Immature natural killer cell (primary cell): ENCODE results near the gene PRSS53. TPM values are rescaled to one million over a fixed set of nuclear protein-coding genes. Genes with fewer than 3 reads are reported as not detected.
"Not testable (repeated sequence)": the region's sequence is repeated elsewhere in the genome, so short reads cannot be mapped to it uniquely, and the experiment has no call there.

Experiments
- DNase-seq, 3 donors: peaks; one replicate each; pipeline ENCODE4 v3.0.0; 2022; ENCODE audit warnings: mixed read lengths in 1 of 3
- H3K27ac Mint-ChIP-seq, 6 donors: one replicate each; pipeline ENCODE4 v1.8.0; 2020; ENCODE audit warnings: mixed read lengths in 6 of 6, mild to moderate bottlenecking in 5 of 6, inconsistent platforms in 4 of 6, moderate library complexity in 3 of 6
- H3K27me3 Mint-ChIP-seq, 3 donors: one replicate each; pipeline ENCODE4 v1.8.0; 2020 to 2021; ENCODE audit warnings: low read depth in 3 of 3, mild to moderate bottlenecking in 3 of 3, mixed read lengths in 3 of 3, moderate library complexity in 3 of 3, inconsistent platforms in 1 of 3
- H3K36me3 Mint-ChIP-seq, 3 donors: one replicate each; pipeline ENCODE4 v1.8.0; 2020; ENCODE audit warnings: mixed read lengths in 3 of 3, inconsistent platforms in 2 of 3, mild to moderate bottlenecking in 2 of 3
- H3K4me1 Mint-ChIP-seq, 2 donors: one replicate each; pipeline ENCODE4 v1.8.0; 2020; ENCODE audit warnings: inconsistent platforms in 2 of 2, mild to moderate bottlenecking in 2 of 2, mixed read lengths in 2 of 2, moderate library complexity in 1 of 2
- H3K4me3 Mint-ChIP-seq, 5 donors: one replicate each; pipeline ENCODE4 v1.8.0; 2020; ENCODE audit warnings: mild to moderate bottlenecking in 5 of 5, mixed read lengths in 5 of 5, inconsistent platforms in 3 of 5, moderate library complexity in 3 of 5
- H3K9me3 Mint-ChIP-seq, 6 donors: one replicate each; pipeline ENCODE4 v1.8.0; 2020; ENCODE audit warnings: mild to moderate bottlenecking in 6 of 6, mixed read lengths in 6 of 6, inconsistent platforms in 4 of 6, moderate library complexity in 3 of 6
- polyA plus RNA-seq, 3 donors: library from polyadenylated mRNA; unstranded; fragments of 300-500 nt; fragmentation: Illumina TruSeq; gene quantifications; one replicate each; pipeline ENCODE4 v1.2.3, GENCODE V29; 2021

The PRSS53 gene
- polyA plus RNA-seq: 1 to 10 TPM in 1 of 3 donors, under 1 TPM in 2; 0.27 to 1.4 (median 0.63) TPM

- Mint-ChIP-seq H3K36me3 (peaks cover 0 to 4% (median 3%) of the 10 kb centered on the region in 3 donors), H3K9me3 (no peaks in the 10 kb centered on the region), H3K4me1 (peaks cover under 1 to 3% of the 10 kb centered on the region in 2 donors), H3K4me3 (no peak within 1 kb of the TSS), H3K27me3 (no peaks in the 10 kb centered on the region), H3K27ac (peak within 1 kb of the TSS in 1 of 6 donors; percentile 40)
- no peak for DNase-seq
Measured at GRCh38 chr16:31088459-31089183, at the start of gene PRSS53. Gene PRSS53 (minus strand): TSS chr16:31088943. CDS start chr16:31088809, 134 bp downstream.

DNA sequence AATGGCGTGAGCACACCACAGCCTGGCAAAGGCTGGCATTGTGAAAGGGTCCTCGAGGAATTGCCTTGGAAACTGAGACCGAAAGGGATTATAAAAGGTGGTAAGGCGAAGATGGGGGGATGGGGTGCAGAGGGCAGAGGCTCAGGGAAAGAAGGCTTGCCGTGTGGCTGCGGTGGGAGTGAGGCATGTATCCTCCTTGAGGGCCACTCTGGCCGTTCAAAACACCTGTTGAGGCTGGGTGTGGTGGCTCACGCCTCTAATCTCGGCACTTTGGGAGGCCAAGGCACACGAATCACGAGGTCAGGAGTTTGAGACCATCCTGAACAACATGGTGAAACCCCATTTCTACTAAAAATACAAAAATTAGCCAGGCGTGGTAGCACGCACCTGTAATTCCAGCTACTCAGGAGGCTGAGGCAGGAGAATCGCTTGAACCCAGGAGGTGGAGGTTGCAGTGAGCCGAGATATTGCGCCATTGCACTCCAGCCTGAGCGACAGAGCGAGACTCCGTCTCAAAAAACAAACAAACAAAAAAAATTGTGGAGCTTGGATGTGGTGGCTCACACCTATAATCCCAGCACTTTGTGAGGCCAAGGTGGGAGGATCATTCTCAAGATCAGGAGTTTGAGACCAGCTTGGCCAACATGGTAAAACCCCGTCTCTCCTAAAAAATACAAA lies 48.2 kb upstream of the PRSS53 start:
- H3K4me1 Mint-ChIP-seq, H3K27ac Mint-ChIP-seq, H3K9me3 Mint-ChIP-seq, DNase-seq, H3K27me3 Mint-ChIP-seq, H3K4me3 Mint-ChIP-seq: not testable (repeated sequence)
- H3K36me3 Mint-ChIP-seq: peaks cover 0 to 11% (median 0%) of the 10 kb centered on the region in 3 donors

DNA sequence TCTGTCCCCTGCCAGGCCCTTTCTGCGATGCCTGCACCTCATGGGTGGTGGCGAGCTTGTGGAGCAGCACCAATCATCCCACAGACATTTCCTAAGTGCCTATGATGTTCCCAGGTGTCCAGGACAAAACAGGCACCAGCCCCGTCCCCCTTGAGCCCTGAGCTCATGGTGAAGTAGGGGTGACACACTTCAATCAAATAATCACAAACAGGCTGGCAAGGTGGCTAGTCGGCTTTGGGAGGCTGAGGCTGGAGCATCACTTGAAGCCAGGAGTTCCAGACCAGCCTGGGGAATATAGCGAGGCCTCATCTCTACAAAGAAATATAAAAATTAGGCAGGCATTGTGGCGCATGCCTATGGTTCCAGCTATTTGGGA lies 47.5 kb upstream of the PRSS53 start:
- Mint-ChIP-seq H3K27ac (no peak overlapping the region), H3K4me3 (no peak overlapping the region), H3K36me3 (peaks cover 0 to 11% (median 0%) of the 10 kb centered on the region in 3 donors)

GRCh38 chr16:31135535-31136286 lies 47.0 kb upstream of the PRSS53 start, which contains the start of gene PRSS8:
Gene PRSS8 (minus strand): TSS chr16:31135727. CDS start chr16:31135498, 229 bp downstream.
- no peaks in the 10 kb centered on the region for H3K4me1 Mint-ChIP-seq
- no peaks in the 10 kb centered on the region for H3K9me3 Mint-ChIP-seq
- H3K27ac Mint-ChIP-seq: no peak within 1 kb of the TSS
- no peak within 1 kb of the TSS for H3K4me3 Mint-ChIP-seq
- H3K27me3 Mint-ChIP-seq: no peaks in the 10 kb centered on the region
- no peak for DNase-seq
- peaks cover 0 to 11% (median 0%) of the 10 kb centered on the region in 3 donors for H3K36me3 Mint-ChIP-seq

More for the DNA sequence above, 47.5 kb upstream of the PRSS53 start:
- no peak for DNase-seq
- Mint-ChIP-seq H3K4me1 (no peaks in the 10 kb centered on the region), H3K27me3 (no peaks in the 10 kb centered on the region), H3K9me3 (no peaks in the 10 kb centered on the region)

DNA sequence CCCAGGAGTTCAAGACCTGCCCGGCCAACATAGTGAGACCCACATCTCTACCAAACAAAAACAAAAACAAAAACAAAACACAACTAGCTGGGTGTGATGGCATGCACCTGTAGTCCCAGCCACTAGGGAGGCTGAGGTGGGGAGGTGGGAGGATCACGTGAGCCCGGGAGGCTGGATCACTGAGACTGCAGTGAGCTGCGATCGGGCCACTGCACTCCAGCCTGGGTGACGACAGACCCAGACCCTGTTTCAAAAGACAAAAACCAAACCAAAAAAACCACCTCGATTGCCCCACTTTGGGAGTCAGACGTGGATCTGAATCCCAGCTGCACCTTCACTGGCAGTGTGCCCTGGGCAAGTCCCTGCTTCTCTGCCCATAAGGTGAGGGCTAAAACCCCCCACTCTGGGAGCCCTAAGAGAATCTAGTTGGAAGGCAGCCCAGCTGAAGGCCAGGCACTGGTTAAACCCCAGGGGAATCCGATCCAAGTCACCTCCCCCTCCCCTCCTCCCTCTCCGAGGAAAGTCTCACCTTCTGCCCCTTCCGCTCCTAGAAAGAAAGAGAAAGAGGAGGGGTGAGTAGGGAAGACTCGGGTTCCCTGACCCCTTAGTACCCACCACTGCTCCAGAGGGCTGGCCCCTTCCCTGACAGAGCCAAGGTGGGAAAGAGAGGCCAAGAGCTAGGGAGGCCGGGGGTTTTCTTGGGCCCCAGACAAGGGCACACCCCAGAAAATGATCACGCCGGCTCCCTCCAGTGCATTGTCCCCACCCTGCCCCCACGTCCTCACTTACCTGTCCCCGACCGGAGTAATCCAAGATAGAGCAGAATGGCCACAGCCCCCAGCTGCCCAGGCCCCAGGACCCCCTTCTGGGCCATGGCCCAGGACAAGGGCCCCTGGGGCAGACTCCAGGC lies 46.1 kb upstream of the PRSS53 start:
- Mint-ChIP-seq H3K27ac (no peak overlapping the region), H3K36me3 (peaks cover 0 to 15% (median 0%) of the 10 kb centered on the region in 3 donors), H3K4me3 (no peak overlapping the region), H3K4me1 (no peaks in the 10 kb centered on the region), H3K9me3 (no peaks in the 10 kb centered on the region), H3K27me3 (no peaks in the 10 kb centered on the region)
- no peak for DNase-seq

GRCh38 chr16:31134091-31134571 lies 45.4 kb upstream of the PRSS53 start:
- H3K27me3 Mint-ChIP-seq: no peaks in the 10 kb centered on the region
- peaks cover 0 to 15% (median 0%) of the 10 kb centered on the region in 3 donors for H3K36me3 Mint-ChIP-seq
- no peak overlapping the region for H3K4me3 Mint-ChIP-seq
- H3K27ac Mint-ChIP-seq: no peak overlapping the region
- H3K4me1 Mint-ChIP-seq: peaks cover 0 to 1% of the 10 kb centered on the region in 2 donors
- no peaks in the 10 kb centered on the region for H3K9me3 Mint-ChIP-seq
- DNase-seq: no peak

DNA sequence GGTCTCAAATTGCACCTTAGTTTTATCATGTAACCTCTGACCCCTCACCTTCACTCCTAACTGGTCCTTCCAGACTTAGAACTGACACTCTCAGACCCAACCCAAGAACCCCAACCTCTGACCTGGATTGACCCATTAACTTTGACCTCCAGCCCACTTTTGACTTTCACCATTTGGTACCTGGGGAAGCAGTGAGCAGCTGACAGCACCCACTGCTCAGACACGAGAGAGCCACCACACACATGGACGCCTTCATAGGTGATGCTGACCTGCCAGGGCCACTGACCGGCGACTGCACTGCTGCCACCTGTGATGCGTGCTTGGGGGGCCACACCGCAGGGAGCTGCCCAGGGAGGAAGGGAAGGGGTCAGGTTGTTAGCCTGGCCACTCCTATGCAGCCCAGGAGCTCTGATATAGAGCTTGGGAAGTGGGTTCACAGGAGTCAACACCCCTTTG lies 44.3 kb upstream of the PRSS53 start:
- peaks cover 0 to 21% (median 0%) of the 10 kb centered on the region in 3 donors for H3K36me3 Mint-ChIP-seq
- peak overlapping the region in 1 of 6 donors; percentile 66 for H3K27ac Mint-ChIP-seq
- H3K4me3 Mint-ChIP-seq: no peak overlapping the region
- H3K27me3 Mint-ChIP-seq: no peaks in the 10 kb centered on the region
- peaks cover 6 to 10% of the 10 kb centered on the region in 2 donors for H3K4me1 Mint-ChIP-seq
- H3K9me3 Mint-ChIP-seq: no peaks in the 10 kb centered on the region
- DNase-seq: no peak

- no peaks in the 10 kb centered on the region for H3K27me3 Mint-ChIP-seq
- H3K4me1 Mint-ChIP-seq: peaks cover 6 to 10% of the 10 kb centered on the region in 2 donors
- peaks cover 0 to 21% (median 0%) of the 10 kb centered on the region in 3 donors for H3K36me3 Mint-ChIP-seq
- H3K4me3 Mint-ChIP-seq: no peak overlapping the region
- no peak overlapping the region for H3K27ac Mint-ChIP-seq
- DNase-seq: no peak
- H3K9me3 Mint-ChIP-seq: no peaks in the 10 kb centered on the region
Measured at GRCh38 chr16:31132303-31132979, 43.7 kb upstream of the PRSS53 start.

DNA sequence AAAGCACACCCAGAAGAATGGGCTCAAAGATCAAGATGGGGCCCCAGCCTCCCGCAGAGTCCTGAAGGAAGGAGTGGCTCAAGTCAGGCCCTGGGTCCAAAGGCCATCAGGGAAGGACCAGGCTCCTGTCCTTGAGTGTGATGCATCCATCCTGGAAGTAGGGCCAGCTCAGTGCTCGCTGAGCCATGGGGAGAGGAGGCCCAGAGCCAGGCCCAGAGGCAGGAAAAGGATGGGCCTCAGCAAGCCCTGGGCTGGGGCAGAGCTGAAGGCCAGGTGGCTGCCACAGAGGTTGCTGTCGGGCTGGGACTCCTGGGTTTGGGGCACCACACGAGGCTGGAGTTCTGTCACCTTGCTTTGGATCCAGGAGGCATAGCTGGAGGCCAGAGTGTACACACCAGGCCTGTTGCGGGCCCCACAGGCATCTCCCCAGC lies 43.1 kb upstream of the PRSS53 start:
- H3K27ac Mint-ChIP-seq: no peak overlapping the region
- no peak for DNase-seq
- H3K27me3 Mint-ChIP-seq: no peaks in the 10 kb centered on the region
- peaks cover 0 to 21% (median 0%) of the 10 kb centered on the region in 3 donors for H3K36me3 Mint-ChIP-seq
- peaks cover 6 to 10% of the 10 kb centered on the region in 2 donors for H3K4me1 Mint-ChIP-seq
- no peak overlapping the region for H3K4me3 Mint-ChIP-seq
- no peaks in the 10 kb centered on the region for H3K9me3 Mint-ChIP-seq

DNA sequence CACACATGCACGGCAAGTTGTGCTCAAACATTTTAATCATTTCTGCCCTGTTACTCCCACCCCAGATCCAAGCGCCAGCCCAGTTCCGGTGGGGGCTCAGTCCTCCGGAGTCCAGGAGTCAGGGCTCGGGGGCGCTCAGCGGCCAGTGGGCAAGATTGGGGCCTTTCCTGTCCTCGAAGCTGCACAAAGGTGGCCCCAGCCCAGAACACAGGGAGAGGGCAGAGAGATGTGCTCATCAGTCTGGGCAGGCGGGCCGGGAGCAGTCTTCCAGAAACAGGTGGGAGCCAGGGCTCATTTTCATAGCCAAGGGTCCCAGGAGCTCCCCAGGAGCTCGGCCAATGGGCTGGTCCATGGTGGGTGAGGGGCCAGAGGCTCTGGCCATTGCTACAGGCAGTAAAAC lies 42.7 kb upstream of the PRSS53 start:
- H3K36me3 Mint-ChIP-seq: peaks cover 0 to 22% (median under 1%) of the 10 kb centered on the region in 3 donors
- no peak overlapping the region for H3K27ac Mint-ChIP-seq
- H3K27me3 Mint-ChIP-seq: peaks cover 0 to under 1% (median 0%) of the 10 kb centered on the region in 3 donors

GRCh38 chr16:31130899-31131298 lies 42.2 kb upstream of the PRSS53 start:
- Mint-ChIP-seq H3K4me1 (peaks cover 6 to 10% of the 10 kb centered on the region in 2 donors), H3K36me3 (peaks cover 4 to 27% (median 6%) of the 10 kb centered on the region in 3 donors), H3K4me3 (no peak overlapping the region), H3K9me3 (no peaks in the 10 kb centered on the region), H3K27ac (no peak overlapping the region), H3K27me3 (peaks cover 0 to 1% (median 0%) of the 10 kb centered on the region in 3 donors)
- no peak for DNase-seq

More for the DNA sequence above, 42.7 kb upstream of the PRSS53 start:
- no peak for DNase-seq
- H3K4me3 Mint-ChIP-seq: no peak overlapping the region
- H3K4me1 Mint-ChIP-seq: peaks cover 6 to 10% of the 10 kb centered on the region in 2 donors
- H3K9me3 Mint-ChIP-seq: no peaks in the 10 kb centered on the region

- H3K27ac Mint-ChIP-seq: no peak overlapping the region
- DNase-seq: no peak
- peaks cover 0 to 1% (median 0%) of the 10 kb centered on the region in 3 donors for H3K27me3 Mint-ChIP-seq
- H3K4me1 Mint-ChIP-seq: peaks cover 6 to 10% of the 10 kb centered on the region in 2 donors
- H3K4me3 Mint-ChIP-seq: no peak overlapping the region
- H3K9me3 Mint-ChIP-seq: no peaks in the 10 kb centered on the region
- H3K36me3 Mint-ChIP-seq: peaks cover 7 to 30% (median 8%) of the 10 kb centered on the region in 3 donors
Measured at GRCh38 chr16:31130336-31130891, 41.7 kb upstream of the PRSS53 start.
